ENCODE data around the gene ACOT11.

- TF ChIP-seq CTCF (IDR thresholded peaks at IDR 0.05) (no peak), POLR2A (IDR thresholded peaks at IDR 0.05) (no peak)
These were observed 101.3 kb downstream of the ACOT11 start for GRCh38 chr1:54649130-54649898.

Measured in upper lobe of left lung (tissue), 4 donors.